Panc1 (cell line): Measurements from ENCODE around the gene PCDH1.

ENCODE experiments used
- POLR2AphosphoS5 ChIP-seq: IDR thresholded peaks from 2 replicates; pipeline ENCODE4 v1.6.1; 2012; ENCODE audit warnings: mild to moderate bottlenecking, low read depth, low read length, moderate library complexity
- TCF7L2 ChIP-seq: IDR thresholded peaks from 2 replicates; pipeline ENCODE4 v1.6.1; 2011; ENCODE audit warnings: mild to moderate bottlenecking, low read depth, low read length, inconsistent platforms
- TF ChIP-seq, protein P1 (sequence below): fragments of 450-650 bp; IDR thresholded peaks from 2 replicates; pipeline ENCODE4 v1.5.1; 2017; ENCODE audit warnings: mild to moderate bottlenecking
- TF ChIP-seq, protein P2 (sequence below), 2 experiments: IDR thresholded peaks; 2 replicates each; pipeline ENCODE4 v1.6.1; 2011 to 2012; ENCODE audit warnings: low read depth in 2 of 2, control low read depth in 1 of 2, low read length in 1 of 2, mild to moderate bottlenecking in 1 of 2, moderate library complexity in 1 of 2; ENCODE audit not compliant: insufficient read depth in 1 of 2

DNA sequence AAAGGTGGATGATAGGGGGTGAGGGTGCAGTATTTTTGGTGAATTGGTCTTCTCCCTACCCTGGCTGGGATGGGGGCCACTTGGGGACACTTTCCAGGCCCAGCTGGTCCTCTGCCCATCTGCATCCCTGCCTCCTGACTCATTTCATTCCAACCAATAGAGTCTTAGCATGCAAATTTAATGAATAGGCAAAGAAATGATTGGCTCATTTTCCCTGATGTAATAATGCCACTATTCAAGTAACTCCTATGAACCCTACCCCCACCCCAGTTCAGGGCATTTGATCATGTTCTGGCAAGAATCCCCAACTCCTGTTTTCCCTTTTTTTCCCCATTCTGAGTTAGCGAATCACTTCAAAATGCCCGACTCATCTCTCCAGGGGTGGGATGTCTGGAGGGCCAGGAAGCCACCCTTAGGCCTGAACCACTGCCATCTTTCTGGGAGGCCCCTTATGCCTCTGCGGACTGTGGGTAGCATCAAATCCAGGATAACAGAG is 56.7 kb downstream of the PCDH1 start:
- TF ChIP-seq, protein P1, sequence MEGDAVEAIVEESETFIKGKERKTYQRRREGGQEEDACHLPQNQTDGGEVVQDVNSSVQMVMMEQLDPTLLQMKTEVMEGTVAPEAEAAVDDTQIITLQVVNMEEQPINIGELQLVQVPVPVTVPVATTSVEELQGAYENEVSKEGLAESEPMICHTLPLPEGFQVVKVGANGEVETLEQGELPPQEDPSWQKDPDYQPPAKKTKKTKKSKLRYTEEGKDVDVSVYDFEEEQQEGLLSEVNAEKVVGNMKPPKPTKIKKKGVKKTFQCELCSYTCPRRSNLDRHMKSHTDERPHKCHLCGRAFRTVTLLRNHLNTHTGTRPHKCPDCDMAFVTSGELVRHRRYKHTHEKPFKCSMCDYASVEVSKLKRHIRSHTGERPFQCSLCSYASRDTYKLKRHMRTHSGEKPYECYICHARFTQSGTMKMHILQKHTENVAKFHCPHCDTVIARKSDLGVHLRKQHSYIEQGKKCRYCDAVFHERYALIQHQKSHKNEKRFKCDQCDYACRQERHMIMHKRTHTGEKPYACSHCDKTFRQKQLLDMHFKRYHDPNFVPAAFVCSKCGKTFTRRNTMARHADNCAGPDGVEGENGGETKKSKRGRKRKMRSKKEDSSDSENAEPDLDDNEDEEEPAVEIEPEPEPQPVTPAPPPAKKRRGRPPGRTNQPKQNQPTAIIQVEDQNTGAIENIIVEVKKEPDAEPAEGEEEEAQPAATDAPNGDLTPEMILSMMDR, result no peak
- no peak for TF ChIP-seq POLR2AphosphoS5
- TF ChIP-seq, protein P2, sequence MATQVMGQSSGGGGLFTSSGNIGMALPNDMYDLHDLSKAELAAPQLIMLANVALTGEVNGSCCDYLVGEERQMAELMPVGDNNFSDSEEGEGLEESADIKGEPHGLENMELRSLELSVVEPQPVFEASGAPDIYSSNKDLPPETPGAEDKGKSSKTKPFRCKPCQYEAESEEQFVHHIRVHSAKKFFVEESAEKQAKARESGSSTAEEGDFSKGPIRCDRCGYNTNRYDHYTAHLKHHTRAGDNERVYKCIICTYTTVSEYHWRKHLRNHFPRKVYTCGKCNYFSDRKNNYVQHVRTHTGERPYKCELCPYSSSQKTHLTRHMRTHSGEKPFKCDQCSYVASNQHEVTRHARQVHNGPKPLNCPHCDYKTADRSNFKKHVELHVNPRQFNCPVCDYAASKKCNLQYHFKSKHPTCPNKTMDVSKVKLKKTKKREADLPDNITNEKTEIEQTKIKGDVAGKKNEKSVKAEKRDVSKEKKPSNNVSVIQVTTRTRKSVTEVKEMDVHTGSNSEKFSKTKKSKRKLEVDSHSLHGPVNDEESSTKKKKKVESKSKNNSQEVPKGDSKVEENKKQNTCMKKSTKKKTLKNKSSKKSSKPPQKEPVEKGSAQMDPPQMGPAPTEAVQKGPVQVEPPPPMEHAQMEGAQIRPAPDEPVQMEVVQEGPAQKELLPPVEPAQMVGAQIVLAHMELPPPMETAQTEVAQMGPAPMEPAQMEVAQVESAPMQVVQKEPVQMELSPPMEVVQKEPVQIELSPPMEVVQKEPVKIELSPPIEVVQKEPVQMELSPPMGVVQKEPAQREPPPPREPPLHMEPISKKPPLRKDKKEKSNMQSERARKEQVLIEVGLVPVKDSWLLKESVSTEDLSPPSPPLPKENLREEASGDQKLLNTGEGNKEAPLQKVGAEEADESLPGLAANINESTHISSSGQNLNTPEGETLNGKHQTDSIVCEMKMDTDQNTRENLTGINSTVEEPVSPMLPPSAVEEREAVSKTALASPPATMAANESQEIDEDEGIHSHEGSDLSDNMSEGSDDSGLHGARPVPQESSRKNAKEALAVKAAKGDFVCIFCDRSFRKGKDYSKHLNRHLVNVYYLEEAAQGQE (IDR thresholded peaks at IDR 0.05; ENCODE audit: insufficient read depth in 1 of 2, low read depth in 2 of 2, low read length in 1 of 2), result no peak
- TF ChIP-seq TCF7L2, result no peak
